Fibroblast of lung (primary cell): ENCODE data around the gene NR2C2.

Experiments
- EZH2 ChIP-seq: IDR thresholded peaks from 2 replicates; pipeline ENCODE4 v1.5.1; 2012; ENCODE audit warnings: low read length, control low read depth, mild to moderate bottlenecking; ENCODE audit errors: missing control alignments
- TF ChIP-seq, protein P1 (sequence below), 2 donors: IDR thresholded peaks in 1 of 2; conservative IDR thresholded peaks in 1 of 2; 1 replicate in 1 of 2; 2 replicates in 1 of 2; pipeline ENCODE4 v1.5.1; 2011 to 2012; ENCODE audit warnings: low read length in 2 of 2, control low read depth in 1 of 2, inconsistent platforms in 1 of 2, low read depth in 1 of 2, mild to moderate bottlenecking in 1 of 2

DNA sequence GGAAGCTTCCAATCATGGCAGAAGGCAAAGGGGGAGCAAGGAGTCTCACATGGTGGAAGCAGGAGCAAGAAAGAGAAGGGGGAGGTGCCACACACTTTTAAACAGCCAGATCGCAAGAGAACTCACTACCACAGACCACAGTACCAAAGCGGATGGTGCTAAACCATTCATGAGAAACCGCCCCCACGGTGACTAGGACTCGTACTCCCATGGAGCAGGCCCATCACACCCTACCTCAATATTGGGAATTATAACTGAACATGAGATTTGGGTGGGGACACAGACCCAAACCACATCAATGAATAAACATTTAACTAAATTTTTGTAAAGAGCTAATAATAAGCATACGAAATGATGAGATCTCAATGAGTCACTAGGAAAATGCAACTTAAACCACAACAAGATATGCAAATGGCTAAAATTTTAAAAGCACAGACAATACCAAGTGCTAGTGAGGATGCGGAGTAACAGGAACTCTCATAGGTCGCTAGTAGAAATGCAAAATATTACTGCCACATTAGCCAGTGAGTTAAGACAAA is 107.7 kb downstream of the NR2C2 start:
- TF ChIP-seq, protein P1, sequence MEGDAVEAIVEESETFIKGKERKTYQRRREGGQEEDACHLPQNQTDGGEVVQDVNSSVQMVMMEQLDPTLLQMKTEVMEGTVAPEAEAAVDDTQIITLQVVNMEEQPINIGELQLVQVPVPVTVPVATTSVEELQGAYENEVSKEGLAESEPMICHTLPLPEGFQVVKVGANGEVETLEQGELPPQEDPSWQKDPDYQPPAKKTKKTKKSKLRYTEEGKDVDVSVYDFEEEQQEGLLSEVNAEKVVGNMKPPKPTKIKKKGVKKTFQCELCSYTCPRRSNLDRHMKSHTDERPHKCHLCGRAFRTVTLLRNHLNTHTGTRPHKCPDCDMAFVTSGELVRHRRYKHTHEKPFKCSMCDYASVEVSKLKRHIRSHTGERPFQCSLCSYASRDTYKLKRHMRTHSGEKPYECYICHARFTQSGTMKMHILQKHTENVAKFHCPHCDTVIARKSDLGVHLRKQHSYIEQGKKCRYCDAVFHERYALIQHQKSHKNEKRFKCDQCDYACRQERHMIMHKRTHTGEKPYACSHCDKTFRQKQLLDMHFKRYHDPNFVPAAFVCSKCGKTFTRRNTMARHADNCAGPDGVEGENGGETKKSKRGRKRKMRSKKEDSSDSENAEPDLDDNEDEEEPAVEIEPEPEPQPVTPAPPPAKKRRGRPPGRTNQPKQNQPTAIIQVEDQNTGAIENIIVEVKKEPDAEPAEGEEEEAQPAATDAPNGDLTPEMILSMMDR (conservative IDR thresholded peaks at IDR 0.05 in 1 of 2, IDR thresholded peaks at IDR 0.05 in 1 of 2; ENCODE audit: low read depth in 1 of 2, low read length in 2 of 2) = no peak
- no peak for TF ChIP-seq EZH2
